C4-2B (cell line): ENCODE results near the gene USP32.

ENCODE experiments used
- CTCF ChIP-seq: fragments of 450-650 bp; conservative IDR thresholded peaks from 2 replicates; pipeline ENCODE4 v1.5.1; 2017; ENCODE audit warnings: mild to moderate bottlenecking
- ZFX ChIP-seq: fragments of 450-650 bp; IDR thresholded peaks from 2 replicates; pipeline ENCODE4 v1.6.1; 2017

DNA sequence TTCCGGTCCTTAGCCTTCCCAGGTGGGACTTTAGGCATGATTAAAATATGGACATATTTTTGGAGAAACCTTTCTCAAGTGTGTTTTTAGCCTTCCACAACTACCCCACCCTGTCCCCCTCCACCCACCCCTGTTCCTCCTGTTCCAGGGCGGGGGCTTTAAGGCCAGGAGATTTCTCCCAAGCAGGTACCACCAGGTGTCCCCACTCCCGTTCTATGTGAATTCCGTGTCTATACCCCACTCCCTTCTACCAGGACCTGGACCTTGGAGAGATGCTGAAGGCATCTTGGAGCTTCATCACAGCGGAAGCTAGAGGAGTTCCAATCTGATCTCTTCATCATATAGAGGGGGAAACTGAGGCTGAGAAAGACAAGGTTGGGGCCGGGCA, 232.5 kb downstream of the USP32 start:
- TF ChIP-seq CTCF (no peak), ZFX (no peak)
